Stimulated activated CD8-positive, alpha-beta memory T cell treated with anti-CD3 and anti-CD28 coated beads, Interleukin-7, amount 100 ng/mL, for 1 hour (primary cell): ENCODE data around the gene SAMD15.
"Not testable (repeated sequence)": the region's sequence is repeated elsewhere in the genome, so short reads cannot be mapped to it uniquely, and the experiment has no call there.

ENCODE experiments used
- DNase-seq, 2 donors: peaks; one replicate each; pipeline ENCODE4 v3.0.0-alpha.2; 2020; ENCODE audit warnings: low read depth in 2 of 2

The SAMD15 gene

DNA sequence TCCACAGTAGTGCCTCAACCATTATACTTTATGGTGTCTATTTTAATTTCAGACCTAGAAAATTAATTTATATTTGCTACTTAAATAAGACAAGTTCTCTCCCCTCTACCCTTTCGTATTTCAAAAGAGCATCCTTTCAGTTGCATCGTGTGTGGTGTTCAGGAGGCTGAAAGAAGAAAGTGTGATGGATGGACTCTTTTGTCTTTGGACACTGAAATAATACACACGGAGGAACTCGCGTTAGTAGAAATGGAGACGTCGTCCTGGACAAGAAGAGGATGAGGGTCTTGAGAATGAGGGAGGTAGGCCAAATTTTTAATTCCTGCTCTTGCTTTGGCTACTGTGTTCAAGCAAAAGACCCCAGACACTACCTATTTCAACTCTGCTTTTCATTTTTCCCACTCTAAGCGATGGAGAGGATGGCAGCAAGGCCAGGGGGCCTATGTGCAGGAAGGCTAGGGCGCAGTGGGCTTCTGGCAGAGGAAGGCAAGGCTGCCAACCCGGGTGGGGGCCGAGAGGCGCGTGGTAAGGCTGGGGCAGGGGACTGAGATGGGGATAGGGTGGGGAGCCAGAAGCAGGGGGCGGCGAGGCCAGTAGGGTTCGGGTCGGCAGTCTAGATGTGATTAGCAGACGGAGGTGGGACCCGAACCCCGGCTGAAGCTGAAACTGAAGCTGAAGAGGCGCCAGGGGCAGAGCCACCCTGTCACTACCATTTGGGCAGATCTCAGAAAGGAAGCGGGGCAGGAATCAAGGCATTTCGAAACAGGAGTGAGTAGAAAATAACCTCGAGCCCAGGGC lies 1.0 kb upstream of the SAMD15 start:
- no peak for DNase-seq

- no peak for DNase-seq
Observed at GRCh38 chr14:77377502-77377844, 294 bp downstream of the SAMD15 start.

GRCh38 chr14:77378701-77379100 lies 1.5 kb downstream of the SAMD15 start:
- no peak for DNase-seq

DNA sequence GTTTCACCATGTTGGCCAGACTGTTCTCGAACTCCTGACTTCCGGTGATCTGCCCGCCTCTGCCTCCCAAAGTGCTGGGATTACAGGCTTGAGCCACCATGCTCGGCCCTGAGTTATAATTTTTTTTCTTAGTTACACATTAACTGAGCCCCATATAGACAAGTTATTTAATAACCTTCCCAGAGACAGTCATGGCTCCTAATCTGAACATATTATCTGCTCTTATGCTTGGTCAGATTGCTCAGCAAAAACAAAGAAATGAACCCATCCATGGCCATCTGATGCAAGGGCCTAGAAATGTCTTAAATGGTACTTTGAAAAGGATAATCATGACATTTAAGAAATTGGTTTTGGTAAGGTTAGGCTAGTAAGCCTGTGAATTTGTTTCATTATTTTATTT lies 13.0 kb downstream of the SAMD15 start:
- no peak for DNase-seq

DNA sequence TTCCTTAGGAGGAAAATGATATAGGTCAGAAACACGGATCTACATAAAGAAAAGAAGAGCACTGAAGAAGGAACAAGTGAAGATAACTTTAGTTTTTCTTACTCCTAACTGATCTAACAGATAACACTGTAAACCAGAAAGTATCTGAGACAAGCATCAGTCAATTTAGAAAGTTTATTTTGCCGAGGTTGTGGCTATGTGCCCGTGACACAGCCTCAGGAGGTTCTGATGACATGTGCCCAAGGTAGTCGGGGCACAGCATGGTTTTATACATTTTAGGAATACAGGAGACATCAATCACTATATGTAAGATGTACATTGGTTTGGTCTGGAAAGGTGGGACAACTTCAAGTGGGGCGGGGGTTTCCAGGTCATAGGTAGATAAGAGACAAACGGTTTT lies 23.0 kb downstream of the SAMD15 start:
- no peak for DNase-seq

DNA sequence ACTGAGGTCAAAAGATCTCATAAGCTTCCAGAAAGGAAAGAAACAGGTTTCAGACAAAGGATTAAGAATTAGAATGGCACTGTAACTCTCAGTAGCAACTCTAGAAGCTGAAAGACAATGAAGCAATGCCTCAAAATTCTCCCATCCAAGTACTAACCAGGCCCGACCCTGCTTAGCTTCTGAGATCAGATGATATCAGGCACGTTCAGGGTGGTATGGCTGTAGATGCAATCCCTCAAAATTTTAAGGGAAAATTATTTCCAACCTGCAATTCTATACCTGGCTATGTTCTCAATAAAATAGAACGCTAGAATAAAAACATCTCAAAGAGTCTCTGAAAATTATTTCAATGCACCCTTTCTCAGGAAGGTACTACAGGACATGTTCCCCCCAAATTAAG lies 26.6 kb downstream of the SAMD15 start:
- no peak for DNase-seq

DNA sequence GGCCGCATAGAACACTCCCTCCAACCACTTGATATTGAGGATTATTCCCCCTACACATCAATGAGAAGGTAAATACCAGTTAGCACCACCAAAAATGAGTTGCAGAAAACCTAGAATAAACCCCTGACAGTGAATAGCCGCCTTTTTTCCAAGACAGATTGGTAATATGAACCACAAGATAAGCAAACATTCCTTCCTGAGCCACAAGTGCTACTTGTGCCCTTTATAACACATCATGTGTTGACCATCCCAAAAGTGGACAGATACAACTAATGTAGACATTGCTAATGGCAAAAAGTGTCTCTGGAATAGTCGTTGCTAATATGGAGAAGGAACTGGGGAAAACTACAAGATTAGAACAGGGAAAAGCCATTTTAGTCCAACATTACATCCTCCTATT lies 28.9 kb downstream of the SAMD15 start:
- no peak for DNase-seq

DNA sequence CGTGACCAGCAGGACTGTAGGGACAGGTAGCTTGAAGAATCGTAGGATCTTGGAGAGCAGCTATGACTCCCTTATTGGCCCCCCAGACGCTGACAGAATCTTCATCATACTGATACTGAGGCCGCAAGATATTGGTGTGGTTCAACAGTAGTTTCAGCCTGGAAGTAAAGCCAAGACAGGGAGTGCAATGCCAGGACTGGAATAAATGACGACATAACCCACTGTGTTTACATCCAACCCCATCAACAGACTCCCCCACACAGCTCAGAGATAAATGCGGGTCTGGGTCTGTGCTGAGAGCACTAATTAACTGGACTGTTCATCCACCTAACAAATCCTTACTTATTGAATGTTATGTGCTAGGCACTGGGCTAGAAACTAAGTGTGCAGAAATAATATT lies 29.5 kb downstream of the SAMD15 start:
- no peak for DNase-seq

GRCh38 chr14:77407158-77407557 lies 30.0 kb downstream of the SAMD15 start:
- DNase-seq: no peak

DNA sequence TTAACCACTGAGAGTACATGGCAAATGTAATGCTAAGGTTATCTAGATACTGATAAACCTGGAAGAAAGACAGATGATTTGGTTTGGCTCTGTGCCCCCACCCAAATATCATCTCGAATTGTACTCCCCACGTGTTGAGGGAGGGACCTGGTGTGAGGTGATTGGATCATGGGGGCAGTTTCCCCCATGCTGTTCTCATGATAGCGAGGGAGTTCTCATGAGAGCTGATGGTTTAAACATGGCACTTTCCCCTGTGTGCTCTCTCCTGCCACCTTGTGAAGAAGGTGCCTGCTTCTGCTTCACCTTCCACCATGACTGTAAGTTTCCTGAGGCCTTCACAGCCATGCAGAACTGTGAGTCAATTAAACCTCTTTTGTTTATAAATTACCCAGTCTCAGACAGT lies 32.0 kb downstream of the SAMD15 start:
- no peak for DNase-seq

DNA sequence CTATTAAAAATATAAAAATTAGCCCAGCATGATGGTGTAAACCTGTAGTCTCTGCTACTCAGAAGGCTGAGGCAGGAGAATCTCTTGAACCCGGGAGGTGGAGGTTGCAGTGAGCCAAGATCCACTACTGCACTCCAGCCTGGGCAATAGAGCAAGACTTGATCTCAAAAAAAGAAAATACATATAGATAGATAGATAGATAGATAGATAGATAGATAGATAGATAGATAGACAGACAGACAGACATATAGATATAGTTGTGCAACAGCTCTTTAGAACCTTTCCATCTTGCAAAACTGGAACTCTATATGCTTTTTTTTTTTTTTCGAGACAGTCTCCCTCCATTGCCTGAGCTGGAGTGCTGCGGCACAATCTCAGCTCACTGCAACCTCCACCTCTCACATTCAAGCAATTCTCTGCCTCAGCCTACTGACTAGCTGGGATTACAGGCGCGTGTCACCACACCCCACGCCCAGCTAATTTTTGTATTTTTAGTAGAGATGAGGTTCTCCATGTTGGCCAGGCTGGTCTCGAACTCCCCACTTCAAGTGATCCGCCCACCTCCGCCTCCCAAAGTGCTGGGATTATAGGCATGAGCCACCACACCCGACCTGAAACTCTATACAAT lies 38.3 kb downstream of the SAMD15 start:
- DNase-seq: not testable (repeated sequence)

DNA sequence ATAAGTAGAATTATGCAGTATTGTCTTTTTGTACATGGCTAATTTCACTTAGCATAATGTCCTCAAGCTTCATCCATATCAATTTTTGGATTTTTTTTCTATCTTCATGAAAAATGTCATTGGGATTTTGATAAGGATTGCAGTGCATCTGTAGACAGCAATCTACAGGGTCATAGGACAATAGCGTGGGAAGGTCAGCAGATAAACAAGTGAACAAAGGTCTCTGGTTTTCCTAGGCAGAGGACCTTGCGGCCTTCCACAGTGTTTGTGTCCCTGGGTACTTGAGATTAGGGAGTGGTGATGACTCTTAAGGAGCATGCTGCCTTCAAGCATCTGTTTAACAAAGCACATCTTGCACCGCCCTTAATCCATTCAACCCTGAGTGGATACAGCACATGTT lies 38.9 kb downstream of the SAMD15 start:
- not testable (repeated sequence) for DNase-seq

- DNase-seq: no peak
Observed at GRCh38 chr14:77416836-77417235, 39.7 kb downstream of the SAMD15 start.

GRCh38 chr14:77421201-77421600 lies 44.0 kb downstream of the SAMD15 start:
- DNase-seq: no peak

GRCh38 chr14:77423423-77423822 lies 46.2 kb downstream of the SAMD15 start, which contains the start of gene NOXRED1:
TSS of gene NOXRED1 (minus strand) at chr14:77423523. CDS start at chr14:77422889, 634 bp downstream.
- no peak for DNase-seq

GRCh38 chr14:77424862-77425261 lies 47.7 kb downstream of the SAMD15 start:
- DNase-seq: no peak

- DNase-seq: no peak
Observed at GRCh38 chr14:77426396-77426795, 49.2 kb downstream of the SAMD15 start.

- DNase-seq: no peak
Observed at GRCh38 chr14:77436042-77436441, 58.9 kb downstream of the SAMD15 start.

GRCh38 chr14:77438596-77438995 lies 61.4 kb downstream of the SAMD15 start:
- no peak for DNase-seq

DNA sequence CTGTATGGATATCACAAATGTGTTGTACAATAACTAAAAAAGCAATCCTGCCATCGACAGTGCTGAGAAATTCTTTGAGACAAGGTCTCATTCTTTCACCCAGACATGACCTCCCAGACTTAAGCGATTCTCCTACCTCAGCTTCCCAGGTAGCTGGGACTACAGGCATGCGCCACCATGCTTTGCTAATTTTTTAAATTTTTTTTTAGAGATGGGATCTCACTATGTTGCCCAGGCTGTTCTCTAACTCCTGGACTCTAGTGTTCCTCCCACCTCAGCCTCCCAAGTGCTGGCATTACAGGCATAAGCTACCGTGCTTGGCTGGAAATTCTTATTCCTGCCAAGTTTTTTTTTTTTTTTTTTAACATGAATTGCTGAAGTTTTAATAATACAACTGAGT lies 62.7 kb downstream of the SAMD15 start:
- no peak for DNase-seq
